Uterus (tissue), 4 donors: ENCODE results near the gene FETUB. TPM values are rescaled to one million over a fixed set of nuclear protein-coding genes. Genes with fewer than 3 reads are reported as not detected.

Source experiments
- DNase-seq, 2 donors: peaks; one replicate each; pipeline ENCODE4 v3.0.0-alpha.2; 2019 to 2020
- H3K27ac ChIP-seq, 2 donors: fragments of 200-600 bp; sonication (generic); 1 replicate in 1 of 2; 2 replicates in 1 of 2; pipeline ENCODE4 v1.5.1; 2016 to 2018
- H3K27me3 ChIP-seq, 2 donors: fragments of 200-600 bp; sonication (generic); one replicate each; pipeline ENCODE4 v1.5.1; 2018 to 2019; ENCODE audit warnings: control low read depth in 1 of 2
- H3K36me3 ChIP-seq, 2 donors: fragments of 200-600 bp; sonication (generic); one replicate each; pipeline ENCODE4 v1.5.1; 2019; ENCODE audit warnings: control low read depth in 1 of 2
- H3K4me1 ChIP-seq, 2 donors: fragments of 200-600 bp; sonication (generic); one replicate each; pipeline ENCODE4 v1.5.1; 2018 to 2019; ENCODE audit warnings: control low read depth in 1 of 2
- H3K4me3 ChIP-seq, 2 donors: fragments of 200-600 bp; sonication (generic); 1 replicate in 1 of 2; 2 replicates in 1 of 2; pipeline ENCODE4 v1.5.1; 2018 to 2019; ENCODE audit warnings: mild to moderate bottlenecking in 1 of 2
- H3K9me3 ChIP-seq, 2 donors: fragments of 200-600 bp; sonication (generic); one replicate each; pipeline ENCODE4 v1.5.1; 2019; ENCODE audit warnings: control low read depth in 1 of 2
- CTCF ChIP-seq, 4 experiments: fragments of 200-600 bp in 2 of 4; fragments of 450-650 bp in 2 of 4; sonication (generic) in 2 of 4; IDR thresholded peaks; one replicate each; pipeline ENCODE4 v1.5.1; 2016 to 2019; ENCODE audit warnings: antibody characterized with exemption in 4 of 4, mild to moderate bottlenecking in 2 of 4, moderate library complexity in 1 of 4
- POLR2A ChIP-seq, 2 donors: fragments of 450-650 bp; IDR thresholded peaks; one replicate each; pipeline ENCODE4 v1.6.1; 2016; ENCODE audit warnings: antibody characterized with exemption in 2 of 2, mild to moderate bottlenecking in 1 of 2, moderate library complexity in 1 of 2
- intact Hi-C: fragments of 100-400 bp; cut with DNase I; formaldehyde crosslinking; loops from one replicate; pipeline ENCODE4 v1.15.1; 2023; ENCODE audit warnings: low total_unique reads
- total RNA-seq, 4 donors: library from RNA; depleted of rRNA in 3 of 4; stranded (reverse); fragments of >200 nt in 3 of 4; gene quantifications; one replicate each; pipeline versions ENCODE4 v1.1.0 to v1.2.4, GENCODE V29; 2014 to 2023
- donor health status: DM: yes; HTN: yes; CAD: no.

FETUB gene
- total RNA-seq, 4 donors from 2014 or later, result not detected

- DNase-seq, result no peak
- intact Hi-C loops, result no loop called here
- Histone ChIP-seq H3K4me1 (no peaks in the 10 kb centered on the region), H3K27ac (no peak overlapping the region), H3K9me3 (no peaks in the 10 kb centered on the region), H3K36me3 (no peaks in the 10 kb centered on the region), H3K27me3 (no peaks in the 10 kb centered on the region), H3K4me3 (no peak overlapping the region)
- no peak for TF ChIP-seq POLR2A (IDR thresholded peaks at IDR 0.05)
- no peak for TF ChIP-seq CTCF (IDR thresholded peaks at IDR 0.05)
Measured at GRCh38 chr3:186594591-186595113, 45.5 kb upstream of the FETUB start.

GRCh38 chr3:186596568-186597287, 43.5 kb upstream of the FETUB start:
- Histone ChIP-seq H3K9me3 (no peaks in the 10 kb centered on the region), H3K27ac (no peak overlapping the region), H3K27me3 (no peaks in the 10 kb centered on the region), H3K36me3 (no peaks in the 10 kb centered on the region), H3K4me3 (no peak overlapping the region), H3K4me1 (no peaks in the 10 kb centered on the region)
- no peak for TF ChIP-seq CTCF (IDR thresholded peaks at IDR 0.05)
- TF ChIP-seq POLR2A (IDR thresholded peaks at IDR 0.05), result no peak
- DNase-seq, result no peak
- intact Hi-C loops, result no loop called here

DNA sequence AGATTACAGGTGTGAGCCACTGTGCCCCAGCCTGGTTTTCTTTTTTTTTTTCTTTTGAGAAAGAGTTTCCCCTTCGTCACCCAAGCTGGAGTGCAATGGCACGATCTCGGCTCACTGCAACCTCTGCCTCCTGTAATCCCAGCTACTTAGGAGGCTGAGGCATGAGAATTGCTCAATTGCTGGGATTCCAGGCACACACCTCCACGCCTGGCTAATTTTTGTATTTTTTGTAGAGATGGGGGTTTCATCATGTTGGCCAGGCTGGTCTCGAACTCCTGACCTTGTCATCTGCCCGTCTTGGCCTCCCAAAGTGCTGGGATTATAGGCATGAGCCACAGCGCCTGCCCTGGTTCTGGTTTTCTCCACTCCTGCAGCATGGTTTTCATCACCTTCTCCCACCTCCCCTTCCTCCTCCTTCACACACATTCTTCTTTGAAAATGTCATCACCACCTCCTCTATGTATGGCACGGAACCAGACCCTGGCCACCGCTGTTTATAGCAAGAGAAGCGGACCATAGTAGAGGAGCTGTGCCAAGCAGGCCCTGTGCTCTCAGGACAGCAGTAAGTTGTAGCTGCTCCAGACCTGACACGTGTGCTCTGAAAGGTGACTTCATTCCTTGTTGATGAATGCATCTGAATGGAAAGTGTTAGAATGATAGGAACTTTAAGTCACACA, 42.0 kb upstream of the FETUB start:
- Histone ChIP-seq H3K4me3 (no peak overlapping the region), H3K4me1 (no peaks in the 10 kb centered on the region), H3K27ac (no peak overlapping the region), H3K9me3 (no peaks in the 10 kb centered on the region), H3K27me3 (no peaks in the 10 kb centered on the region), H3K36me3 (no peaks in the 10 kb centered on the region)
- no peak for TF ChIP-seq CTCF (IDR thresholded peaks at IDR 0.05)
- TF ChIP-seq POLR2A (IDR thresholded peaks at IDR 0.05), result no peak
- DNase-seq, result peak in 1 of 2 donors; percentile 19
- intact Hi-C loops, result no loop called here

DNA sequence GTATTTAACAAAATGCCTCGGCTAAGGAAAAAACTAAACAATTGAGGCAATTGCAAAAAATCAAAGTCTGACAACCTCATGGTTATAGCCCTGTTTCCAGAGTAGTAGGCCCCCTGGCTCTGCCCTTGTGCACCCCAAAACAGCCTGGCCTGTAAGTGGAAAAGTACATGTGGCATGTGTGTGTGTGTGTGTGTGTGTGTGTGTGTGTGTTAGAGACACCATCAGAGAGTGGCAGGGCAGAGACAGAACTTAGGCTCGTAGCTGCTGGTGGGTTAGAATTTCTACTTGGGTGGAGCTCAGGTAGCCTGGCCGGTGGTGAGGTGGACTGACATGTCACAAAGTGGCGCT, 41.4 kb upstream of the FETUB start:
- H3K9me3 ChIP-seq, result no peaks in the 10 kb centered on the region
- no peaks in the 10 kb centered on the region for H3K27me3 ChIP-seq
- no peak overlapping the region for H3K4me3 ChIP-seq
- no peak overlapping the region for H3K27ac ChIP-seq
- intact Hi-C loops, result no loop called here
- H3K4me1 ChIP-seq, result no peaks in the 10 kb centered on the region
- no peaks in the 10 kb centered on the region for H3K36me3 ChIP-seq
- no peak for DNase-seq
- TF ChIP-seq POLR2A (IDR thresholded peaks at IDR 0.05) (no peak), CTCF (IDR thresholded peaks at IDR 0.05) (no peak)

GRCh38 chr3:186599142-186599784, 40.9 kb upstream of the FETUB start:
- H3K9me3 ChIP-seq, result no peaks in the 10 kb centered on the region
- H3K4me3 ChIP-seq, result no peak overlapping the region
- no peaks in the 10 kb centered on the region for H3K36me3 ChIP-seq
- DNase-seq, result no peak
- TF ChIP-seq CTCF (IDR thresholded peaks at IDR 0.05), result no peak
- TF ChIP-seq POLR2A (IDR thresholded peaks at IDR 0.05), result no peak
- no peaks in the 10 kb centered on the region for H3K27me3 ChIP-seq
- intact Hi-C loops, result no loop called here
- no peaks in the 10 kb centered on the region for H3K4me1 ChIP-seq
- no peak overlapping the region for H3K27ac ChIP-seq
